Suprapubic skin (tissue), 4 donors: ENCODE measurements around the gene FASTK. TPM values are rescaled to one million over a fixed set of nuclear protein-coding genes. Genes with fewer than 3 reads are reported as not detected.

ENCODE experiments used
- DNase-seq, 2 donors: peaks; one replicate each; pipeline ENCODE4 v3.0.0-alpha.2; 2019; ENCODE audit warnings: low spot score in 2 of 2
- H3K27ac ChIP-seq: fragments of 200-600 bp; sonication (generic); one replicate; pipeline ENCODE4 v1.5.1; 2019
- H3K27me3 ChIP-seq: fragments of 200-600 bp; sonication (generic); one replicate; pipeline ENCODE4 v1.5.1; 2019
- H3K36me3 ChIP-seq: fragments of 200-600 bp; sonication (generic); one replicate; pipeline ENCODE4 v1.5.1; 2019
- H3K4me1 ChIP-seq: fragments of 200-600 bp; sonication (generic); one replicate; pipeline ENCODE4 v1.5.1; 2019
- H3K4me3 ChIP-seq: fragments of 200-600 bp; sonication (generic); one replicate; pipeline ENCODE4 v1.5.1; 2019; ENCODE audit warnings: mild to moderate bottlenecking
- H3K9me3 ChIP-seq: fragments of 200-600 bp; sonication (generic); one replicate; pipeline ENCODE4 v1.5.1; 2019
- EP300 ChIP-seq: sonication (generic); formaldehyde crosslinking; IDR thresholded peaks from one replicate; pipeline ENCODE4 v1.6.1; 2017; ENCODE audit warnings: antibody characterized with exemption
- POLR2A ChIP-seq, 2 donors: fragments of 450-650 bp; IDR thresholded peaks; one replicate each; pipeline ENCODE4 v1.6.1; 2017; ENCODE audit warnings: antibody characterized with exemption in 2 of 2, mild to moderate bottlenecking in 2 of 2, moderate library complexity in 2 of 2
- POLR2AphosphoS5 ChIP-seq, 3 donors: sonication (generic); formaldehyde crosslinking; IDR thresholded peaks; one replicate each; pipeline ENCODE4 v1.6.1; 2017; ENCODE audit warnings: antibody characterized with exemption in 3 of 3
- WGBS: methylation state at CpG from one replicate; pipeline ENCODE4 v1.1.5; 2018; 5-methylcytosine and 5-hydroxymethylcytosine counted together
- total RNA-seq, 4 donors: library from RNA; depleted of rRNA; stranded (reverse); fragments of >200 nt; gene quantifications; one replicate each; pipeline ENCODE4 v1.1.0, GENCODE V29; 2016
- TF ChIP-seq, protein P1 (sequence below), 2 donors: fragments of 200-600 bp in 1 of 2; fragments of 450-650 bp in 1 of 2; sonication (generic) in 1 of 2; IDR thresholded peaks; one replicate each; pipeline ENCODE4 v1.5.1; 2016 to 2019; ENCODE audit warnings: antibody characterized with exemption in 2 of 2, mild to moderate bottlenecking in 1 of 2, moderate library complexity in 1 of 2

FASTK gene
- total RNA-seq, 4 donors from 2014 or later, result 76.8 to 102 (median 90.9) TPM

DNA sequence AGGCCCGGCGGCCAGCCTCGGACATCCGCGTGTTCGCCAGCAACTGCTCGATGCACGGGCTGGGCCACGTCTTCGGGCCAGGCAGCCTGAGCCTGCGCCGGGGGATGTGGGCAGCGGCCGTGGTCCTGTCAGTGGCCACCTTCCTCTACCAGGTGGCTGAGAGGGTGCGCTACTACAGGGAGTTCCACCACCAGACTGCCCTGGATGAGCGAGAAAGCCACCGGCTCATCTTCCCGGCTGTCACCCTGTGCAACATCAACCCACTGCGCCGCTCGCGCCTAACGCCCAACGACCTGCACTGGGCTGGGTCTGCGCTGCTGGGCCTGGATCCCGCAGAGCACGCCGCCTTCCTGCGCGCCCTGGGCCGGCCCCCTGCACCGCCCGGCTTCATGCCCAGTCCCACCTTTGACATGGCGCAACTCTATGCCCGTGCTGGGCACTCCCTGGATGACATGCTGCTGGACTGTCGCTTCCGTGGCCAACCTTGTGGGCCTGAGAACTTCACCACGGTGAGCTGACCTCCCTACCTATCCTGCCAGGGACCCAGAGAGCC is 31.6 kb downstream of the FASTK start:
- WGBS, result 90% methylated on average over 18 of the region's 38 CpGs
- TF ChIP-seq, protein P1, sequence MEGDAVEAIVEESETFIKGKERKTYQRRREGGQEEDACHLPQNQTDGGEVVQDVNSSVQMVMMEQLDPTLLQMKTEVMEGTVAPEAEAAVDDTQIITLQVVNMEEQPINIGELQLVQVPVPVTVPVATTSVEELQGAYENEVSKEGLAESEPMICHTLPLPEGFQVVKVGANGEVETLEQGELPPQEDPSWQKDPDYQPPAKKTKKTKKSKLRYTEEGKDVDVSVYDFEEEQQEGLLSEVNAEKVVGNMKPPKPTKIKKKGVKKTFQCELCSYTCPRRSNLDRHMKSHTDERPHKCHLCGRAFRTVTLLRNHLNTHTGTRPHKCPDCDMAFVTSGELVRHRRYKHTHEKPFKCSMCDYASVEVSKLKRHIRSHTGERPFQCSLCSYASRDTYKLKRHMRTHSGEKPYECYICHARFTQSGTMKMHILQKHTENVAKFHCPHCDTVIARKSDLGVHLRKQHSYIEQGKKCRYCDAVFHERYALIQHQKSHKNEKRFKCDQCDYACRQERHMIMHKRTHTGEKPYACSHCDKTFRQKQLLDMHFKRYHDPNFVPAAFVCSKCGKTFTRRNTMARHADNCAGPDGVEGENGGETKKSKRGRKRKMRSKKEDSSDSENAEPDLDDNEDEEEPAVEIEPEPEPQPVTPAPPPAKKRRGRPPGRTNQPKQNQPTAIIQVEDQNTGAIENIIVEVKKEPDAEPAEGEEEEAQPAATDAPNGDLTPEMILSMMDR (IDR thresholded peaks at IDR 0.05), result no peak
- TF ChIP-seq POLR2AphosphoS5 (IDR thresholded peaks at IDR 0.05) (no peak), EP300 (no peak), POLR2A (IDR thresholded peaks at IDR 0.05) (no peak)
- DNase-seq, result no peak
- Histone ChIP-seq H3K27me3 (peaks cover 9% of the 10 kb centered on the region), H3K36me3 (peaks cover 18% of the 10 kb centered on the region), H3K27ac (no peak overlapping the region), H3K9me3 (no peaks in the 10 kb centered on the region), H3K4me1 (peaks cover 18% of the 10 kb centered on the region), H3K4me3 (no peak overlapping the region)

DNA sequence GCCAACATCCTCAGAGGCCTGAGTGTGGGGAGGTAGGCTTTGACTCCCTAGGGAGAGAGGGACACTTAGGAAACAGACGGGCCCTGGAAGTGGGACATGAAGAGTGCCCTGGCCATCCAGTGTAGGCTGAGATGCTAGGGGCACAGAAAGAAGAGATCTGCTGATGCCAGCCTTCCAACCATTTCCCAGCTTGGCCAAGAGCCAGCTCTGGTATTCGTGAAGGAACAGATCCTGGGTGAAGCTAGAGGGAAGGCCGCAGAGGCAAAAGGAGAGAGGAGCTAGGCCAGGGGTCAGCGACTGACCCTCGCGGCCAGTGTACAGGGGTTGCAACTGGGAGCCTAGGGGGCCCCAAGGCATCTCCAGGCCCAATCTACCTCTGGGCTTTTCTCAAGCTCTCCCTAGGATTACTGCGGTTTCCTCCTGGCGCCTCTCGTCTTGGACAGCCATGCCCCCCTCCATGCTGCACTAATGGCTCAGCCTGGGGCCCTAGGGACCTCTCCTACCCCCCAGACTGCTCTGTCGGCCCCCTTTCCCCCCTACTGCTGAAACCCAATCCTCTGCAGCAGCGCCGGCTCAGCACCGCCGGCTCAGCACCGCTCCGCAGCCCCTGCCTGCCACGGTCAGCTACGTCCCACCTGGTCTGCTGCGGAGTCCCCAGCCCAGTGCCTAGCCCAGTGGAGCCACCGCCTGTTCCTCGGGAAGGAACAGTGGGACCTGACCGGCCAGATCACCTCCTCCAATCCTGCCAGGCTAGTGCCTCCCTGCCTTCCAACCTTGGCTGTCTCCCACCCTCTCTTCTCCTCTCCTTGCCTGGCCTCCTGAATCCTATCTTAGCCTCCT is 32.4 kb downstream of the FASTK start, which contains the start of gene ASIC3:
ASIC3 (plus strand) TSS at position 556 of the 840 bp plus-strand sequence. CDS start 355 bp downstream, outside the sequence.
- TF ChIP-seq POLR2A (IDR thresholded peaks at IDR 0.05) (no peak), EP300 (no peak), POLR2AphosphoS5 (IDR thresholded peaks at IDR 0.05) (no peak)
- TF ChIP-seq, protein P1 (IDR thresholded peaks at IDR 0.05), result no peak
- 70% methylated on average over 16 of the region's 22 CpGs for WGBS

DNA sequence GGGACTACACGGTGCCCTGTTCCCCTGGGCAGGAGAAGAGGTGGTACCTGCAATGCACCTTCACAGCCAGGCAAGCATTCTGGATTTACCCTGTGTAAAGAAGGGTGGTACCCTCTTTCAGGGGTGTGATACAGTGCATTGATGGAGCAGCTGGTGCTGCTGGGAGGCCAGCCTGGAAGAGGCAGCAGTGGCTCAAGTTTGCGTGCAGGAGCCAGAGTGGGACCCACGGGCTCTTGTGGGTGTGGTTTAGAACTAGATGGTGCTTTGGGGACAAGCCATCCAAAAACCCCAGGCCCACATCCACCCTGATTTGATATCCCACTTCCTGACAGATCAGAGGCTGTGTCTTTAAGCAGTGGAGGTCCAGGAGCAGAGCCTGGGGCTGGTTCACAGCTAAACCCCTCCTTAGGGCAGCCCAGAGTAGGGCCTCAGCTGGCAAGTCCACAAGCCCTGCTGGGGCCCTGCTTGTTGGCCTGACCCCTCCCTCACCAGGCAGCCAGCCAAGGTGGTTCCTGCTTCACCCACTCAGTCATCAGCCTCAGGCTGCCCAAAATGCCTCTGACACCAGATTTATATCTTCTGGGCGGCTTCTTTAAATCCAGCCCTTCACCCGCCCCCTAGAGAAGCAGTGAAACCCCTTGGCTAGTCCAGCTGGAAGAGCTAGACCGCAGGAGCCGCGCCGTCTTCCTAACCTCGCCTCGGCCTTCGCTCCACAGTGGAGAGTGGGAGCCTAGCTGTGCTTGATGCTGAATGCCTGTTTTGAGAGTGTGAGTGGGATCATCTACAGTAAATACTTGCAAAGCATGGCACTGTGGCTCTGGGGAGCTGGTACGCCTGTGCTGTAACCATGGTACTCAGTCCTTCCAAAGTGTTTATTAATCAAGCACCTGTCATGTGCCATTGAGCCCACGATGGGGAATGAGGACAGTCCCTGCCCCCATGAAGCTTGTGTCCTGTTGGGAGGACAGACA is 33.7 kb downstream of the FASTK start:
- 17% methylated on average over 5 of the region's 14 CpGs for WGBS
- no peak overlapping the region for H3K27ac ChIP-seq
- no peaks in the 10 kb centered on the region for H3K9me3 ChIP-seq
- no peak overlapping the region for H3K4me3 ChIP-seq
- H3K36me3 ChIP-seq, result peaks cover 32% of the 10 kb centered on the region
- H3K4me1 ChIP-seq, result peaks cover 18% of the 10 kb centered on the region
- TF ChIP-seq POLR2AphosphoS5 (IDR thresholded peaks at IDR 0.05) (no peak), EP300 (no peak), POLR2A (IDR thresholded peaks at IDR 0.05) (no peak)
- peaks cover 9% of the 10 kb centered on the region for H3K27me3 ChIP-seq
- DNase-seq, result no peak

More for the DNA sequence above, 32.4 kb downstream of the FASTK start, which contains the start of gene ASIC3:
- Histone ChIP-seq H3K9me3 (no peaks in the 10 kb centered on the region), H3K27ac (no peak within 1 kb of the TSS), H3K27me3 (peaks cover 9% of the 10 kb centered on the region), H3K4me3 (no peak within 1 kb of the TSS), H3K36me3 (peaks cover 24% of the 10 kb centered on the region), H3K4me1 (peaks cover 18% of the 10 kb centered on the region)
- no peak for DNase-seq

DNA sequence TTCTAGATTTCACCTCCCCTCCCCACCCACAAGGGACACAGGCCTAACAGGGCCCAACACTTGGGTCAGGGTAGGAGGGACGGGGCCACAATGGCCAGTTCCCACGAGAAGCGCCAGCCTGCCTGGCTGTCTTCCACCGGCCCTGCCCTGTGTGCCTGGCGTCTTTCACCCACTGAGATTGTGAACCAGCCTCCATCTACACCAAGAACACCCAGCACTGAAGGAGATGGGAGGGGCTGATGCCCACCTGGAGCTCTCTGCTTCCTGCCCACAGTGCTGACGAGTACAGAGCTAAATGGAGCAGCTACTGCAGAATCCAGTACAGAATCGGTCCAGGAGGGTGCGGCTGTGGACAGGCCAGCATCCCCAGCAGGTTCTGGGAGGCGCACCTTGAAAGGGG is 34.6 kb downstream of the FASTK start:
- Histone ChIP-seq H3K9me3 (no peaks in the 10 kb centered on the region), H3K4me1 (peaks cover 11% of the 10 kb centered on the region), H3K27me3 (peaks cover 7% of the 10 kb centered on the region), H3K36me3 (peaks cover 40% of the 10 kb centered on the region), H3K4me3 (no peak overlapping the region), H3K27ac (no peak overlapping the region)
- no peak for TF ChIP-seq EP300
- TF ChIP-seq, protein P1 (IDR thresholded peaks at IDR 0.05), result no peak
- no peak for TF ChIP-seq POLR2A (IDR thresholded peaks at IDR 0.05)
- TF ChIP-seq POLR2AphosphoS5 (IDR thresholded peaks at IDR 0.05), result no peak
- 82% methylated on average over 2 of the region's 9 CpGs for WGBS
- DNase-seq, result no peak

- no peak overlapping the region for H3K4me3 ChIP-seq
- no peak overlapping the region for H3K27ac ChIP-seq
- no peaks in the 10 kb centered on the region for H3K27me3 ChIP-seq
- WGBS, result 83% methylated on average over 1 of the region's 11 CpGs
- H3K36me3 ChIP-seq, result peaks cover 42% of the 10 kb centered on the region
- H3K9me3 ChIP-seq, result no peaks in the 10 kb centered on the region
- H3K4me1 ChIP-seq, result peaks cover 6% of the 10 kb centered on the region
- TF ChIP-seq EP300 (no peak), POLR2AphosphoS5 (IDR thresholded peaks at IDR 0.05) (no peak), POLR2A (IDR thresholded peaks at IDR 0.05) (no peak)
- TF ChIP-seq, protein P1 (IDR thresholded peaks at IDR 0.05), result no peak
- no peak for DNase-seq
These were observed 35.3 kb downstream of the FASTK start for GRCh38 chr7:151045262-151045661.
